ENCODE results near the gene ITIH5.

ITIH5 gene

GRCh38 chr10:7542189-7542914, 124.4 kb downstream of the ITIH5 start:
- no peak for TF ChIP-seq GATA3 (IDR thresholded peaks at IDR 0.05; ENCODE audit: low read depth, low read length)
- no peak for TF ChIP-seq GATA2 (IDR thresholded peaks at IDR 0.05; ENCODE audit: low read depth, low read length)

GRCh38 chr10:7541137-7542087, 125.4 kb downstream of the ITIH5 start:
- TF ChIP-seq GATA2 (IDR thresholded peaks at IDR 0.05; ENCODE audit: low read depth, low read length), result no peak
- no peak for TF ChIP-seq GATA3 (IDR thresholded peaks at IDR 0.05; ENCODE audit: low read depth, low read length)

GRCh38 chr10:7538970-7539654, 127.7 kb downstream of the ITIH5 start:
- TF ChIP-seq GATA3 (IDR thresholded peaks at IDR 0.05; ENCODE audit: low read depth, low read length), result no peak
- TF ChIP-seq GATA2 (IDR thresholded peaks at IDR 0.05; ENCODE audit: low read depth, low read length), result no peak

- TF ChIP-seq GATA3 (IDR thresholded peaks at IDR 0.05; ENCODE audit: low read depth, low read length) (no peak), GATA2 (IDR thresholded peaks at IDR 0.05; ENCODE audit: low read depth, low read length) (no peak)
Measured at GRCh38 chr10:7537126-7537525, 129.6 kb downstream of the ITIH5 start.

- TF ChIP-seq GATA2 (IDR thresholded peaks at IDR 0.05; ENCODE audit: low read depth, low read length), result no peak
- no peak for TF ChIP-seq GATA3 (IDR thresholded peaks at IDR 0.05; ENCODE audit: low read depth, low read length)
Measured at GRCh38 chr10:7534480-7534852, 132.3 kb downstream of the ITIH5 start.

GRCh38 chr10:7533657-7534479, 132.9 kb downstream of the ITIH5 start:
- TF ChIP-seq GATA2 (IDR thresholded peaks at IDR 0.05; ENCODE audit: low read depth, low read length) (no peak), GATA3 (IDR thresholded peaks at IDR 0.05; ENCODE audit: low read depth, low read length) (no peak)

- TF ChIP-seq GATA3 (IDR thresholded peaks at IDR 0.05; ENCODE audit: low read depth, low read length) (no peak), GATA2 (IDR thresholded peaks at IDR 0.05; ENCODE audit: low read depth, low read length) (no peak)
Measured at GRCh38 chr10:7532723-7533498, 133.9 kb downstream of the ITIH5 start.

- no peak for TF ChIP-seq GATA2 (IDR thresholded peaks at IDR 0.05; ENCODE audit: low read depth, low read length)
- no peak for TF ChIP-seq GATA3 (IDR thresholded peaks at IDR 0.05; ENCODE audit: low read depth, low read length)
Measured at GRCh38 chr10:7529638-7530037, 137.1 kb downstream of the ITIH5 start.

GRCh38 chr10:7527468-7527867, 139.3 kb downstream of the ITIH5 start:
- TF ChIP-seq GATA3 (IDR thresholded peaks at IDR 0.05; ENCODE audit: low read depth, low read length), result no peak
- no peak for TF ChIP-seq GATA2 (IDR thresholded peaks at IDR 0.05; ENCODE audit: low read depth, low read length)

- no peak for TF ChIP-seq GATA2 (IDR thresholded peaks at IDR 0.05; ENCODE audit: low read depth, low read length)
Measured at GRCh38 chr10:7526017-7526400, 140.8 kb downstream of the ITIH5 start.

- TF ChIP-seq GATA2 (IDR thresholded peaks at IDR 0.05; ENCODE audit: low read depth, low read length), result no peak
Measured at GRCh38 chr10:7525314-7526016, 141.3 kb downstream of the ITIH5 start.

GRCh38 chr10:7523656-7524055, 143.1 kb downstream of the ITIH5 start:
- TF ChIP-seq GATA2 (IDR thresholded peaks at IDR 0.05; ENCODE audit: low read depth, low read length) (no peak), GATA3 (IDR thresholded peaks at IDR 0.05; ENCODE audit: low read depth, low read length) (no peak)
